Calu3 (cell line): ENCODE results near the gene HS3ST4. TPM values are rescaled to one million over a fixed set of nuclear protein-coding genes. Genes with fewer than 3 reads are reported as not detected.

ENCODE experiments used
- BruUV-seq: library from RNA; stranded (reverse); fragments of 400-500 nt; replicated peaks from 2 replicates; lab custom pipeline; 2021; lab: Mats Ljungman, UMichigan
- CTCF ChIA-PET: fragments of 300-600 bp; sonication (Branson Sonifier 250); formaldehyde crosslinking; loops from one replicate; lab custom pipeline; 2022; ENCODE audit warnings: antibody characterized with exemption; lab: Charles Lee
- DNase-seq: peaks from one replicate; pipeline ENCODE4 v3.0.0; 2022
- H3K27ac Mint-ChIP-seq: one replicate; pipeline ENCODE4 v1.8.0; 2022; ENCODE audit warnings: mixed read lengths; ENCODE audit not compliant: unreplicated experiment
- H3K27me3 Mint-ChIP-seq: one replicate; pipeline ENCODE4 v1.8.0; 2022; ENCODE audit warnings: mixed read lengths; ENCODE audit not compliant: unreplicated experiment
- H3K36me3 Mint-ChIP-seq: one replicate; pipeline ENCODE4 v1.8.0; 2022; ENCODE audit warnings: mild to moderate bottlenecking, moderate library complexity, mixed read lengths; ENCODE audit not compliant: insufficient read depth, unreplicated experiment
- H3K4me1 Mint-ChIP-seq: one replicate; pipeline ENCODE4 v1.8.0; 2022; ENCODE audit warnings: mild to moderate bottlenecking, low read depth, mixed read lengths; ENCODE audit not compliant: unreplicated experiment
- H3K4me3 Mint-ChIP-seq: one replicate; pipeline ENCODE4 v1.8.0; 2022; ENCODE audit warnings: mild to moderate bottlenecking, low read depth, moderate library complexity, mixed read lengths; ENCODE audit not compliant: unreplicated experiment
- H3K9me3 Mint-ChIP-seq: one replicate; pipeline ENCODE4 v1.8.0; 2022; ENCODE audit warnings: low read depth, mixed read lengths; ENCODE audit not compliant: unreplicated experiment
- CTCF ChIP-seq: fragments of 200-600 bp; IDR thresholded peaks from one replicate; pipeline ENCODE4 v1.8.0; 2022; ENCODE audit warnings: antibody characterized with exemption; ENCODE audit not compliant: unreplicated experiment
- intact Hi-C: fragments of 100-400 bp; cut with micrococcal nuclease; formaldehyde crosslinking; loops from one replicate; pipeline ENCODE4 v1.10.0; 2022; ENCODE audit not compliant: unreplicated experiment
- total RNA-seq: library from RNA; stranded (reverse); gene quantifications from 2 replicates; pipeline ENCODE4 v1.2.3, GENCODE V29; 2022

HS3ST4 gene
- total RNA-seq, 1 experiment from 2014 or later, result not detected

GRCh38 chr16:26041952-26042668, 350.4 kb downstream of the HS3ST4 start:
- no peaks in the 10 kb centered on the region for H3K4me1 Mint-ChIP-seq
- no TSS peak for BruUV-seq
- intact Hi-C loops, result no loop called here
- H3K27me3 Mint-ChIP-seq, result no peaks in the 10 kb centered on the region
- no peak overlapping the region for H3K27ac Mint-ChIP-seq
- peaks cover 21% of the 10 kb centered on the region for H3K9me3 Mint-ChIP-seq
- no peak for DNase-seq
- no peaks in the 10 kb centered on the region for H3K36me3 Mint-ChIP-seq
- TF ChIP-seq CTCF, result no peak
- no peak overlapping the region for H3K4me3 Mint-ChIP-seq
- CTCF ChIA-PET, result interaction anchor here (0.8 kb wide), 1 partner anchor 1633 kb away, joined by 4 read pairs; no protein-coding TSS in a partner anchor

GRCh38 chr16:26050472-26050871, 358.7 kb downstream of the HS3ST4 start:
- BruUV-seq, result no TSS peak
- CTCF ChIA-PET, result no interaction called here
- peaks cover 15% of the 10 kb centered on the region for H3K9me3 Mint-ChIP-seq
- H3K4me1 Mint-ChIP-seq, result no peaks in the 10 kb centered on the region
- DNase-seq, result no peak
- no peak for TF ChIP-seq CTCF
- no peaks in the 10 kb centered on the region for H3K36me3 Mint-ChIP-seq
- H3K27me3 Mint-ChIP-seq, result no peaks in the 10 kb centered on the region
- no peak overlapping the region for H3K27ac Mint-ChIP-seq
- intact Hi-C loops, result no loop called here
- no peak overlapping the region for H3K4me3 Mint-ChIP-seq

- CTCF ChIA-PET, result no interaction called here
These were observed 359.3 kb downstream of the HS3ST4 start for GRCh38 chr16:26051063-26051462.

GRCh38 chr16:26053889-26054288, 362.1 kb downstream of the HS3ST4 start:
- Mint-ChIP-seq H3K36me3 (no peaks in the 10 kb centered on the region), H3K4me3 (no peak overlapping the region), H3K27ac (no peak overlapping the region), H3K4me1 (no peaks in the 10 kb centered on the region), H3K27me3 (no peaks in the 10 kb centered on the region), H3K9me3 (peaks cover 12% of the 10 kb centered on the region)
- intact Hi-C loops, result no loop called here
- CTCF ChIA-PET, result no interaction called here
- no TSS peak for BruUV-seq
- TF ChIP-seq CTCF, result no peak
- DNase-seq, result no peak

More at GRCh38 chr16:26051063-26051462, 359.3 kb downstream of the HS3ST4 start:
- H3K27me3 Mint-ChIP-seq, result no peaks in the 10 kb centered on the region
- H3K4me1 Mint-ChIP-seq, result no peaks in the 10 kb centered on the region
- no peak overlapping the region for H3K27ac Mint-ChIP-seq
- BruUV-seq, result no TSS peak
- peaks cover 12% of the 10 kb centered on the region for H3K9me3 Mint-ChIP-seq
- DNase-seq, result no peak
- no peaks in the 10 kb centered on the region for H3K36me3 Mint-ChIP-seq
- H3K4me3 Mint-ChIP-seq, result no peak overlapping the region
- TF ChIP-seq CTCF, result no peak
- intact Hi-C loops, result no loop called here
